OCI-LY3 (cell line): Measurements from ENCODE around the gene OR14A2.

Experiments used
- H2AFZ ChIP-seq: fragments of 200-600, 300-600 bp; shearing (Covaris generic); 2 replicates; pipeline ENCODE4 v1.6.0; 2014; ENCODE audit warnings: antibody characterized with exemption, low read depth, low read length
- H3K27ac ChIP-seq: fragments of 200-600, 300-600 bp; sonication (generic); 2 replicates; pipeline ENCODE4 v1.5.1; 2014; ENCODE audit warnings: mild to moderate bottlenecking, low read length, moderate library complexity, mixed read lengths
- H3K27me3 ChIP-seq: fragments of 200-600, 300-600 bp; sonication (generic); 2 replicates; pipeline ENCODE4 v1.6.1; 2014; ENCODE audit warnings: low read depth, low read length, mixed read lengths
- H3K36me3 ChIP-seq: fragments of 200-600, 300-600 bp; sonication (generic); replicated peaks from 2 replicates; pipeline ENCODE3; 2014; ENCODE audit warnings: low read depth, low read length, mixed read lengths
- H3K4me1 ChIP-seq: fragments of 300-600, 200-600 bp; sonication (generic); 2 replicates; pipeline ENCODE4 v1.6.1; 2014; ENCODE audit warnings: low read length, mixed read lengths
- H3K4me2 ChIP-seq: fragments of 200-600, 300-600 bp; sonication (generic); 2 replicates; pipeline ENCODE4 v1.6.1; 2014; ENCODE audit warnings: low read length, mixed read lengths
- H3K4me3 ChIP-seq: fragments of 300-600, 200-600 bp; sonication (generic); 2 replicates; pipeline ENCODE4 v1.5.1; 2014; ENCODE audit warnings: antibody characterized with exemption, mild to moderate bottlenecking, low read length, moderate library complexity
- H3K79me2 ChIP-seq: fragments of 300-600, 200-600 bp; shearing (Covaris generic); 2 replicates; pipeline ENCODE4 v1.6.1; 2014; ENCODE audit warnings: mild to moderate bottlenecking, low read length, mixed read lengths
- H3K9ac ChIP-seq: fragments of 300-600, 200-600 bp; shearing (Covaris generic); 2 replicates; pipeline ENCODE4 v1.6.0; 2014; ENCODE audit warnings: mild to moderate bottlenecking, low read length, moderate library complexity
- H3K9me3 ChIP-seq: fragments of 200-600, 300-600 bp; shearing (Covaris generic); 2 replicates; pipeline ENCODE4 v1.6.1; 2014; ENCODE audit warnings: low read length, mixed read lengths; ENCODE audit not compliant: insufficient read depth
- H4K20me1 ChIP-seq: fragments of 200-600, 300-600 bp; sonication (generic); 2 replicates; pipeline ENCODE4 v1.6.1; 2016; ENCODE audit warnings: low read length, mixed read lengths; ENCODE audit not compliant: insufficient read depth
- EZH2phosphoT487 ChIP-seq: fragments of 200-600 bp; shearing (Covaris generic); IDR thresholded peaks from 2 replicates; pipeline ENCODE4 v1.6.1; 2018; ENCODE audit warnings: antibody characterized with exemption, mixed run types, low read depth
- TF ChIP-seq, protein P1 (sequence below): fragments of 200-600, 300-600 bp; sonication (generic); IDR thresholded peaks from 2 replicates; pipeline ENCODE4 v1.5.1; 2014; ENCODE audit warnings: antibody characterized with exemption, low read length, low read depth

OR14A2 gene

DNA sequence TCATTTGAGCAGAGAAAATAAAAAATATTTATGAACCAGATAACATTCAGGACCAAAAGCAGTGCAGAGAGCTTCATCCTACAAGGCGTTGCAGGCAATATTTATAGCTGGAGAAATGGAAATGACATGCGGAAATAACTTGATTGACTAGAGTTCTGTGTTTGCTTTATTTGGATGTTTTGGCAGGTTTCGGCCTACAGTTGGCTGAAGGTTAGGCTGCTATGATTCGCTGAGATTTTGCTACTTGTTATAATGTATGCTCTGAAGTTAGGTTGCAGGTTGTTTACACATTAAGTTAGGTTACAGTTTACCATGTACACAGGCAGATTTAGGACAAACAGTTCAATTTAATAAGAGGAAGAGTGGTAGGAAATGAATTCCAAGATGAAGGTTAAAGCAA, 67.8 kb downstream of the OR14A2 start:
- Histone ChIP-seq H3K9ac (no peak overlapping the region), H3K4me3 (no peak overlapping the region), H2AFZ (no peak overlapping the region), H3K27ac (no peak overlapping the region), H3K36me3 (no peaks in the 10 kb centered on the region), H3K9me3 (no peaks in the 10 kb centered on the region), H3K4me2 (no peak overlapping the region), H3K79me2 (no peaks in the 10 kb centered on the region), H3K27me3 (peaks cover 10% of the 10 kb centered on the region; the same call in 1 of the 2 replicates), H4K20me1 (no peaks in the 10 kb centered on the region), H3K4me1 (peaks cover 11% of the 10 kb centered on the region)
- no peak for TF ChIP-seq EZH2phosphoT487
- TF ChIP-seq, protein P1, sequence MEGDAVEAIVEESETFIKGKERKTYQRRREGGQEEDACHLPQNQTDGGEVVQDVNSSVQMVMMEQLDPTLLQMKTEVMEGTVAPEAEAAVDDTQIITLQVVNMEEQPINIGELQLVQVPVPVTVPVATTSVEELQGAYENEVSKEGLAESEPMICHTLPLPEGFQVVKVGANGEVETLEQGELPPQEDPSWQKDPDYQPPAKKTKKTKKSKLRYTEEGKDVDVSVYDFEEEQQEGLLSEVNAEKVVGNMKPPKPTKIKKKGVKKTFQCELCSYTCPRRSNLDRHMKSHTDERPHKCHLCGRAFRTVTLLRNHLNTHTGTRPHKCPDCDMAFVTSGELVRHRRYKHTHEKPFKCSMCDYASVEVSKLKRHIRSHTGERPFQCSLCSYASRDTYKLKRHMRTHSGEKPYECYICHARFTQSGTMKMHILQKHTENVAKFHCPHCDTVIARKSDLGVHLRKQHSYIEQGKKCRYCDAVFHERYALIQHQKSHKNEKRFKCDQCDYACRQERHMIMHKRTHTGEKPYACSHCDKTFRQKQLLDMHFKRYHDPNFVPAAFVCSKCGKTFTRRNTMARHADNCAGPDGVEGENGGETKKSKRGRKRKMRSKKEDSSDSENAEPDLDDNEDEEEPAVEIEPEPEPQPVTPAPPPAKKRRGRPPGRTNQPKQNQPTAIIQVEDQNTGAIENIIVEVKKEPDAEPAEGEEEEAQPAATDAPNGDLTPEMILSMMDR: no peak

DNA sequence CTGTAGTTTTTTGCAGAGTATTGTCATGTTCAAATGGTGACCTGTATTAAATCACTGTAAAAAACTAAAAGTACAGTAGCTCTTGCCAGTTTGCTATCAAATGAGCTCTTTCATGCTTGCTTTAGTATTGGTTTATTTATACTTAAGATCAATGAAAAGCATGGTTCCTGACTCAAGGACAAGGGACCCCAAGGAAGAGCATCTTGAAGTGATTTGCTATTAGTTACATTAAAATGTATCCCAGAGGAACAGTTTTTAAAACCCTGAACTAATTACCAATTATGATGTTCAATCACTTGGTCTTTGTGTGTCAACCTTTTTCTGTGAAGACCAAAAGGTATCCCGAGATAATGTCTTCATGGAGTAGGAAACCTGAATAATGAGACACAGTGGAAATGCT, 68.3 kb downstream of the OR14A2 start, which contains the start of gene OR13G1:
Gene OR13G1 (minus strand): TSS at position 101 of the 400 bp plus-strand sequence. CDS start 6,698 bp downstream, outside the sequence.
- Histone ChIP-seq H3K36me3 (no peaks in the 10 kb centered on the region), H3K9ac (no peak within 1 kb of the TSS), H3K27me3 (peaks cover 10% of the 10 kb centered on the region; the same call in 1 of the 2 replicates), H3K9me3 (no peaks in the 10 kb centered on the region), H3K4me1 (peaks cover 11% of the 10 kb centered on the region), H2AFZ (no peak within 1 kb of the TSS), H3K4me3 (no peak within 1 kb of the TSS), H4K20me1 (no peaks in the 10 kb centered on the region), H3K4me2 (peak within 1 kb of the TSS; percentile 53), H3K27ac (no peak within 1 kb of the TSS), H3K79me2 (no peaks in the 10 kb centered on the region)
- TF ChIP-seq EZH2phosphoT487: no peak
- TF ChIP-seq, protein P1: no peak
